Testis (tissue), 3 donors: ENCODE data around the gene SERPIND1. TPM values are rescaled to one million over a fixed set of nuclear protein-coding genes. Genes with fewer than 3 reads are reported as not detected.

Source experiments
- DNase-seq: peaks from one replicate; pipeline ENCODE4 v3.0.0-alpha.2; 2019
- H3K27ac ChIP-seq, 2 donors: fragments of 200-600 bp; sonication (generic); one replicate each; pipeline ENCODE4 v1.5.1; 2019
- H3K27me3 ChIP-seq: fragments of 200-600 bp; sonication (generic); one replicate; pipeline ENCODE4 v1.5.1; 2019
- H3K36me3 ChIP-seq: fragments of 200-600 bp; sonication (generic); one replicate; pipeline ENCODE4 v1.5.1; 2017; ENCODE audit warnings: low read depth; ENCODE audit errors: missing control alignments
- H3K4me1 ChIP-seq: fragments of 200-600 bp; sonication (generic); one replicate; pipeline ENCODE4 v1.5.1; 2019
- H3K4me3 ChIP-seq, 2 donors: fragments of 200-600 bp; sonication (generic); one replicate each; pipeline ENCODE4 v1.5.1; 2017 to 2019
- H3K9me3 ChIP-seq: fragments of 200-600 bp; sonication (generic); one replicate; pipeline ENCODE4 v1.5.1; 2017
- CTCF ChIP-seq, 3 experiments: fragments of 450-650 bp in 2 of 3; fragments of 200-600 bp in 1 of 3; sonication (generic) in 1 of 3; IDR thresholded peaks; one replicate each; pipeline ENCODE4 v1.5.1; 2016 to 2019; ENCODE audit warnings: antibody characterized with exemption in 3 of 3, mild to moderate bottlenecking in 2 of 3, moderate library complexity in 1 of 3
- POLR2A ChIP-seq: fragments of 450-650 bp; IDR thresholded peaks from one replicate; pipeline ENCODE4 v1.6.1; 2017; ENCODE audit warnings: antibody characterized with exemption, mild to moderate bottlenecking, moderate library complexity
- whole genome bisulfite sequencing, 2 donors: methylation state at CpG; one replicate each; pipeline ENCODE4 v1.1.5; 2018; 5-methylcytosine and 5-hydroxymethylcytosine counted together
- intact Hi-C: fragments of 100-400 bp; cut with DNase I; formaldehyde crosslinking; loops from one replicate; pipeline ENCODE4 v1.15.1; 2023; ENCODE audit warnings: low total_unique reads
- polyA plus RNA-seq: library from polyadenylated mRNA; stranded (reverse); fragments of 350-450 nt; fragmentation: Illumina TruSeq; extraction: RNeasy Lipid Tissue Mini Kit (QIAGEN cat#74804); gene quantifications from one replicate; pipeline ENCODE4 v1.2.3, GENCODE V29; 2014; ENCODE audit warnings: low read depth, low replicate concordance; ENCODE audit not compliant: insufficient read depth
- total RNA-seq, 2 donors: library from RNA; depleted of rRNA; stranded (reverse); fragments of >200 nt; gene quantifications; one replicate each; pipeline ENCODE4 v1.2.3, GENCODE V29; 2016

Gene SERPIND1
- total and polyA plus RNA-seq, 3 donors from 2014 or later = 0.16 to 0.78 (median 0.25) TPM

- intact Hi-C loops = no loop called here
- H3K9me3 ChIP-seq = no peaks in the 10 kb centered on the region
- no peak for TF ChIP-seq POLR2A
- H3K4me1 ChIP-seq = peaks cover 6% of the 10 kb centered on the region
- 92 to 100% methylated on average over 3 to 7 of the region's 7 CpGs for WGBS, 2 donors
- no peak for DNase-seq
- H3K36me3 ChIP-seq = no peaks in the 10 kb centered on the region
- H3K27me3 ChIP-seq = no peaks in the 10 kb centered on the region
- H3K27ac ChIP-seq = no peak overlapping the region
- no peak overlapping the region for H3K4me3 ChIP-seq
These were observed 21.7 kb upstream of the SERPIND1 start for GRCh38 chr22:20752104-20752741.

DNA sequence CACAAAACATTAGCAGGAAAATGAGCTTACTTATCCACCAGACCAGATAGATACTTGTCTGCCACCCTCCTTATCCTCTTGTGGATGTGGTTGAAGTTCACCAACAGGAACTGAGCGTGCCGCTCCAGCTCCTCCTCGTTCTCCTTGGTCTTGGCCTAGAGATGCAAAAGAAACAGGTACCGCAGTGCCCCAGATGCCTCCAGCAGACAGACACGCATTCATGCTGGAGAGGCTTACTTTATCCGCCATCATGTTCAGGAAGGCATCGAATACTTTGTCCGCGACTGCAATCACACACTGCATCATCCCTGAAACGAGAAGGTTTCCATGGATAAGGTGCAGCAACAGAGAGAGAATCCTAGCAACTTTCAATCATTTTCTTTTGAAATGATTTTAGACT, 21.0 kb upstream of the SERPIND1 start:
- WGBS, 2 donors = 94% methylated on average over 10 of the region's 10 CpGs
- Histone ChIP-seq H3K36me3 (no peaks in the 10 kb centered on the region), H3K9me3 (no peaks in the 10 kb centered on the region), H3K4me1 (peaks cover 6% of the 10 kb centered on the region), H3K27me3 (no peaks in the 10 kb centered on the region), H3K4me3 (no peak overlapping the region), H3K27ac (no peak overlapping the region)
- no peak for DNase-seq
- no peak for TF ChIP-seq POLR2A
- TF ChIP-seq CTCF (IDR thresholded peaks at IDR 0.05) = no peak
- intact Hi-C loops = no loop called here

GRCh38 chr22:20756846-20757245, 17.1 kb upstream of the SERPIND1 start:
- Histone ChIP-seq H3K27me3 (no peaks in the 10 kb centered on the region), H3K4me1 (no peaks in the 10 kb centered on the region), H3K9me3 (no peaks in the 10 kb centered on the region), H3K4me3 (no peak overlapping the region), H3K36me3 (no peaks in the 10 kb centered on the region), H3K27ac (no peak overlapping the region)
- intact Hi-C loops = no loop called here
- WGBS, 2 donors = 93 to 97% methylated on average over 3 of the region's 3 CpGs
- TF ChIP-seq CTCF (IDR thresholded peaks at IDR 0.05) (no peak), POLR2A (no peak)
- DNase-seq = no peak

DNA sequence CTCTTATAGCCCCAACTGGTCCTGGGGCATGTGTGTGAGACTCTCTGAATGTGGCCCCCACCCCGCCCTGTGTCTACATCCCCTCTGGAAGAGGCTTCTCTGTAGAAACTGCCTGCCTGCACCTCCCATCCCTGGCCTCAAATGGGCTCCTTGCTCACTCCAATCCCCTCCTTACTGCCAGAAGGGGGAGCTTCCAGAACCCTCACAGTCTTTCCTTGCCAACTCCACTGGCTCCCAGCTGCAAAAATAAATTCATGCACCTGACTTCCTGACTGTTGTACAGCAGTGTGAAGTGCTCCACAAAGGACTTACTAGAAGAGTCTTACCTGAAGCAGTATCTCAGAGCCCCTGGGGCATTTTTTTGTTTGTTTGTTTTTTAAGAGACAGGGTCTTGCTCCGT, 15.2 kb upstream of the SERPIND1 start:
- TF ChIP-seq POLR2A = no peak
- TF ChIP-seq CTCF (IDR thresholded peaks at IDR 0.05) = no peak
- Histone ChIP-seq H3K36me3 (no peaks in the 10 kb centered on the region), H3K27me3 (no peaks in the 10 kb centered on the region), H3K27ac (no peak overlapping the region), H3K9me3 (no peaks in the 10 kb centered on the region), H3K4me1 (no peaks in the 10 kb centered on the region), H3K4me3 (no peak overlapping the region)
- no peak for DNase-seq
- whole genome bisulfite sequencing, 2 donors = 97 to 100% methylated on average over 1 to 2 of the region's 2 CpGs
- intact Hi-C loops = no loop called here

DNA sequence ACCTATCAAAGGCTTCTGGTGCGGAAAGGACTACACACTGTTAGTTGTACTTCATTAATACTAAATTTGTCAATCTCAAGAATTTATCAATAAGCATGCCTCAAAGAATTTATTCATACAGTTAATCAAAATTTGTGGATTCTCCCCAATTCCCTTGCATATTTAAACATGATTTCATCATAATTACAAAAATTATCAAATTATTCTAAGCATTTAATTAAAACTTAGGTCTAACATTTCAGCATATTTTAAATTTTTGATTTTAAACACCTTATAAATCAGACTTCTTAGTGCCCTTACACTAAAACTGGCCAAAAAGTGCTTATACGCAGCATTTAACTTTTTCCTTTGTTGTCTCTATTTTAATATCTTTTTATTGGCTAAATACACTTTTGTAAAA, 13.8 kb upstream of the SERPIND1 start:
- WGBS, 2 donors = 97% methylated on average over 2 of the region's 2 CpGs
- intact Hi-C loops = no loop called here
- TF ChIP-seq POLR2A = no peak
- TF ChIP-seq CTCF (IDR thresholded peaks at IDR 0.05) = no peak
- DNase-seq = no peak
- H3K27me3 ChIP-seq = no peaks in the 10 kb centered on the region
- no peak overlapping the region for H3K27ac ChIP-seq
- no peaks in the 10 kb centered on the region for H3K4me1 ChIP-seq
- H3K9me3 ChIP-seq = no peaks in the 10 kb centered on the region
- no peak overlapping the region for H3K4me3 ChIP-seq
- H3K36me3 ChIP-seq = no peaks in the 10 kb centered on the region
